Uterus (tissue), 4 donors: ENCODE measurements around the gene VPS33A. TPM values are rescaled to one million over a fixed set of nuclear protein-coding genes. Genes with fewer than 3 reads are reported as not detected.

ENCODE experiments used
- DNase-seq, 2 donors: peaks; one replicate each; pipeline ENCODE4 v3.0.0-alpha.2; 2019 to 2020
- H3K27ac ChIP-seq, 2 donors: fragments of 200-600 bp; sonication (generic); 1 replicate in 1 of 2; 2 replicates in 1 of 2; pipeline ENCODE4 v1.5.1; 2016 to 2018
- H3K27me3 ChIP-seq, 2 donors: fragments of 200-600 bp; sonication (generic); one replicate each; pipeline ENCODE4 v1.5.1; 2018 to 2019; ENCODE audit warnings: control low read depth in 1 of 2
- H3K36me3 ChIP-seq, 2 donors: fragments of 200-600 bp; sonication (generic); one replicate each; pipeline ENCODE4 v1.5.1; 2019; ENCODE audit warnings: control low read depth in 1 of 2
- H3K4me1 ChIP-seq, 2 donors: fragments of 200-600 bp; sonication (generic); one replicate each; pipeline ENCODE4 v1.5.1; 2018 to 2019; ENCODE audit warnings: control low read depth in 1 of 2
- H3K4me3 ChIP-seq, 2 donors: fragments of 200-600 bp; sonication (generic); 1 replicate in 1 of 2; 2 replicates in 1 of 2; pipeline ENCODE4 v1.5.1; 2018 to 2019; ENCODE audit warnings: mild to moderate bottlenecking in 1 of 2
- H3K9me3 ChIP-seq, 2 donors: fragments of 200-600 bp; sonication (generic); one replicate each; pipeline ENCODE4 v1.5.1; 2019; ENCODE audit warnings: control low read depth in 1 of 2
- POLR2A ChIP-seq, 2 donors: fragments of 450-650 bp; IDR thresholded peaks; one replicate each; pipeline ENCODE4 v1.6.1; 2016; ENCODE audit warnings: antibody characterized with exemption in 2 of 2, mild to moderate bottlenecking in 1 of 2, moderate library complexity in 1 of 2
- intact Hi-C: fragments of 100-400 bp; cut with DNase I; formaldehyde crosslinking; loops from one replicate; pipeline ENCODE4 v1.15.1; 2023; ENCODE audit warnings: low total_unique reads
- total RNA-seq, 4 donors: library from RNA; depleted of rRNA in 3 of 4; stranded (reverse); fragments of >200 nt in 3 of 4; gene quantifications; one replicate each; pipeline versions ENCODE4 v1.1.0 to v1.2.4, GENCODE V29; 2014 to 2023
- TF ChIP-seq, protein P1 (sequence below), 4 experiments: fragments of 200-600 bp in 2 of 4; fragments of 450-650 bp in 2 of 4; sonication (generic) in 2 of 4; IDR thresholded peaks; one replicate each; pipeline ENCODE4 v1.5.1; 2016 to 2019; ENCODE audit warnings: antibody characterized with exemption in 4 of 4, mild to moderate bottlenecking in 2 of 4, moderate library complexity in 1 of 4
- donor health status: DM: yes; HTN: yes; CAD: no.

Gene VPS33A
- total RNA-seq, 4 donors from 2014 or later, result 3.3 to 20.8 (median 12.9) TPM

DNA sequence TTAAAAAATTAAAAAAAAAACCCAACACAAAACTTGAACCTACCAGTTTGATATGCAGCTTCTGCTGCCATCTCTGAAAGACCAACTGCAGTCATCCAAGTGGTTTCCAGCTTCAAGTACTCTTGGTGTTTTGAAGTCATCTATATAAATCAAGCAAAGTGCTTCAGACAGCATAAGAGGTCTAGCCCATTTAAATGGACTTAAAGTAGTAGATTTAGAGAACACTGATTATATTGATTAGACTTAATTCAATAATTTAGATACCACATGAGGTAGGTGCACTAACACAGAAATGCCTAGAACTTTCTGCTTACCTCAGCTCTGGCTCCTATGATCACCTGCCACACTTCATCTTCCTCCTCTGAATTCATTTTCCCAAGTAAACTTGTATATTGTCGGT, 49.8 kb downstream of the VPS33A start:
- DNase-seq, result no peak
- TF ChIP-seq, protein P1, sequence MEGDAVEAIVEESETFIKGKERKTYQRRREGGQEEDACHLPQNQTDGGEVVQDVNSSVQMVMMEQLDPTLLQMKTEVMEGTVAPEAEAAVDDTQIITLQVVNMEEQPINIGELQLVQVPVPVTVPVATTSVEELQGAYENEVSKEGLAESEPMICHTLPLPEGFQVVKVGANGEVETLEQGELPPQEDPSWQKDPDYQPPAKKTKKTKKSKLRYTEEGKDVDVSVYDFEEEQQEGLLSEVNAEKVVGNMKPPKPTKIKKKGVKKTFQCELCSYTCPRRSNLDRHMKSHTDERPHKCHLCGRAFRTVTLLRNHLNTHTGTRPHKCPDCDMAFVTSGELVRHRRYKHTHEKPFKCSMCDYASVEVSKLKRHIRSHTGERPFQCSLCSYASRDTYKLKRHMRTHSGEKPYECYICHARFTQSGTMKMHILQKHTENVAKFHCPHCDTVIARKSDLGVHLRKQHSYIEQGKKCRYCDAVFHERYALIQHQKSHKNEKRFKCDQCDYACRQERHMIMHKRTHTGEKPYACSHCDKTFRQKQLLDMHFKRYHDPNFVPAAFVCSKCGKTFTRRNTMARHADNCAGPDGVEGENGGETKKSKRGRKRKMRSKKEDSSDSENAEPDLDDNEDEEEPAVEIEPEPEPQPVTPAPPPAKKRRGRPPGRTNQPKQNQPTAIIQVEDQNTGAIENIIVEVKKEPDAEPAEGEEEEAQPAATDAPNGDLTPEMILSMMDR (IDR thresholded peaks at IDR 0.05), result no peak
- TF ChIP-seq POLR2A (IDR thresholded peaks at IDR 0.05), result no peak
- intact Hi-C loops, result no loop called here
- Histone ChIP-seq H3K4me3 (no peak overlapping the region), H3K27ac (no peak overlapping the region), H3K9me3 (no peaks in the 10 kb centered on the region), H3K4me1 (no peaks in the 10 kb centered on the region), H3K27me3 (no peaks in the 10 kb centered on the region), H3K36me3 (no peaks in the 10 kb centered on the region)

GRCh38 chr12:122215771-122216170, 50.5 kb downstream of the VPS33A start:
- H3K36me3 ChIP-seq, result no peaks in the 10 kb centered on the region
- DNase-seq, result no peak
- H3K9me3 ChIP-seq, result no peaks in the 10 kb centered on the region
- H3K27me3 ChIP-seq, result no peaks in the 10 kb centered on the region
- no peak overlapping the region for H3K4me3 ChIP-seq
- H3K27ac ChIP-seq, result no peak overlapping the region
- TF ChIP-seq POLR2A (IDR thresholded peaks at IDR 0.05), result no peak
- TF ChIP-seq, protein P1 (IDR thresholded peaks at IDR 0.05), result no peak
- no peaks in the 10 kb centered on the region for H3K4me1 ChIP-seq
- intact Hi-C loops, result no loop called here

GRCh38 chr12:122208073-122208820, 58.0 kb downstream of the VPS33A start:
- Histone ChIP-seq H3K36me3 (no peaks in the 10 kb centered on the region), H3K27ac (no peak overlapping the region), H3K4me1 (peaks cover 0 to 12% of the 10 kb centered on the region in 2 donors), H3K4me3 (no peak overlapping the region), H3K9me3 (no peaks in the 10 kb centered on the region), H3K27me3 (peaks cover 6 to 11% of the 10 kb centered on the region in 2 donors)
- no peak for DNase-seq
- TF ChIP-seq, protein P1 (IDR thresholded peaks at IDR 0.05), result no peak
- TF ChIP-seq POLR2A (IDR thresholded peaks at IDR 0.05), result no peak
- intact Hi-C loops, result no loop called here

- Histone ChIP-seq H3K36me3 (no peaks in the 10 kb centered on the region), H3K27me3 (peaks cover 10 to 19% of the 10 kb centered on the region in 2 donors), H3K4me3 (no peak overlapping the region), H3K4me1 (peaks cover 0 to 12% of the 10 kb centered on the region in 2 donors), H3K9me3 (no peaks in the 10 kb centered on the region), H3K27ac (no peak overlapping the region)
- no peak for DNase-seq
- intact Hi-C loops, result no loop called here
- TF ChIP-seq POLR2A (IDR thresholded peaks at IDR 0.05), result no peak
- TF ChIP-seq, protein P1 (IDR thresholded peaks at IDR 0.05), result no peak
Measured at GRCh38 chr12:122207391-122207790, 58.9 kb downstream of the VPS33A start.

DNA sequence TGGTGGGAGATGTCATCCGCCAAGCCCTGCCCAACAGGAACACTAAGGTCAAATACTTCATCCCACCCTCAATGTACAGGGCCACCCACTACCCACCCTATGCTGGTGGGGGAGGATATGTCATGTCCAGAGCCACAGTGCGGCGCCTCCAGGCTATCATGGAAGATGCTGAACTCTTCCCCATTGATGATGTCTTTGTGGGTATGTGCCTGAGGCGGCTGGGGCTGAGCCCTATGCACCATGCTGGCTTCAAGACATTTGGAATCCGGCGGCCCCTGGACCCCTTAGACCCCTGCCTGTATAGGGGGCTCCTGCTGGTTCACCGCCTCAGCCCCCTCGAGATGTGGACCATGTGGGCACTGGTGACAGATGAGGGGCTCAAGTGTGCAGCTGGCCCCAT, 59.3 kb downstream of the VPS33A start:
- peaks cover 14 to 23% of the 10 kb centered on the region in 2 donors for H3K27me3 ChIP-seq
- intact Hi-C loops, result no loop called here
- H3K27ac ChIP-seq, result no peak overlapping the region
- H3K36me3 ChIP-seq, result no peaks in the 10 kb centered on the region
- peaks cover 0 to 12% of the 10 kb centered on the region in 2 donors for H3K4me1 ChIP-seq
- no peak overlapping the region for H3K4me3 ChIP-seq
- DNase-seq, result no peak
- no peaks in the 10 kb centered on the region for H3K9me3 ChIP-seq
- TF ChIP-seq, protein P1 (IDR thresholded peaks at IDR 0.05), result no peak
- TF ChIP-seq POLR2A (IDR thresholded peaks at IDR 0.05), result no peak
